Measurements from ENCODE around the gene USP15.

USP15 gene

GRCh38 chr12:62259631-62259992 is 592 bp upstream of the USP15 start:
- Histone ChIP-seq H3K4me3 (ENCODE audit: low read length) (peak overlapping the region; percentile 98), H3K27me3 (ENCODE audit: insufficient read depth, low read length) (no peaks in the 10 kb centered on the region), H3K27ac (ENCODE audit: low read length) (peak overlapping the region; percentile 53), H3K36me3 (ENCODE audit: insufficient read depth, low read depth, low read length) (no peaks in the 10 kb centered on the region), H3K9me3 (ENCODE audit: insufficient read depth, low read depth, low read length) (no peaks in the 10 kb centered on the region), H3K9ac (ENCODE audit: low read depth, low read length) (peak overlapping the region; percentile 81), H3K4me1 (ENCODE audit: insufficient read depth, low read length) (peaks cover 8% of the 10 kb centered on the region)

- Histone ChIP-seq H3K4me1 (ENCODE audit: insufficient read depth, low read length) (peaks cover 8% of the 10 kb centered on the region), H3K27ac (ENCODE audit: low read length) (no peak overlapping the region), H3K36me3 (ENCODE audit: insufficient read depth, low read depth, low read length) (no peaks in the 10 kb centered on the region)
Measured at GRCh38 chr12:62260733-62261683, 804 bp downstream of the USP15 start.

GRCh38 chr12:62261876-62262517 is 1.8 kb downstream of the USP15 start:
- H3K9ac ChIP-seq (ENCODE audit: low read depth, low read length) = no peak overlapping the region
- no peaks in the 10 kb centered on the region for H3K27me3 ChIP-seq (ENCODE audit: insufficient read depth, low read length)
- H3K4me3 ChIP-seq (ENCODE audit: low read length) = peak overlapping the region; percentile 98; the same call in 1 of the 2 replicates
- H3K4me1 ChIP-seq (ENCODE audit: insufficient read depth, low read length) = peaks cover 8% of the 10 kb centered on the region
- no peaks in the 10 kb centered on the region for H3K36me3 ChIP-seq (ENCODE audit: insufficient read depth, low read depth, low read length)
- H3K27ac ChIP-seq (ENCODE audit: low read length) = no peak overlapping the region
- H3K9me3 ChIP-seq (ENCODE audit: insufficient read depth, low read depth, low read length) = no peaks in the 10 kb centered on the region

More at GRCh38 chr12:62260733-62261683, 804 bp downstream of the USP15 start:
- Histone ChIP-seq H3K9ac (ENCODE audit: low read depth, low read length) (peak overlapping the region; percentile 81), H3K27me3 (ENCODE audit: insufficient read depth, low read length) (no peaks in the 10 kb centered on the region), H3K9me3 (ENCODE audit: insufficient read depth, low read depth, low read length) (no peaks in the 10 kb centered on the region), H3K4me3 (ENCODE audit: low read length) (peak overlapping the region; percentile 98)

DNA sequence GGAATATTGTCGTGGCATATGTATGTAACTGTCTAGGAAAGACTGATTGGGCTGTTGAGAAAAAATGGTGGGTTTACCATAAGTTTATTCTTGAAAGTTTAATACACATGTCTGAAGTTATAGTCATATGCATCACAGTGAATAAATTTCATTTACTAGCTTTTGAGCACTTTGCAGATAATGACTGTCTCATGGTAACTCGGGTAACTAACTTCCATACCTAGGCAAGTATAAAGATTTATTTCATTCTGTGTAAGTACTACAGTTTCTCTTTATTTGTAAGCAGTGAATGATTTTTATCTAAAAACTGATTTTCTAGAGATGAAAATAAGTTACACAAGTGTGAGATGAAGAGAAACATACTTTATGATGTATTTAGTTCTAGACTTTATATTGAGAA is 3.0 kb downstream of the USP15 start:
- H3K4me1 ChIP-seq (ENCODE audit: insufficient read depth, low read length) = peaks cover 8% of the 10 kb centered on the region
- no peak overlapping the region for H3K27ac ChIP-seq (ENCODE audit: low read length)
- no peaks in the 10 kb centered on the region for H3K27me3 ChIP-seq (ENCODE audit: insufficient read depth, low read length)
- no peaks in the 10 kb centered on the region for H3K36me3 ChIP-seq (ENCODE audit: insufficient read depth, low read depth, low read length)
- H3K9me3 ChIP-seq (ENCODE audit: insufficient read depth, low read depth, low read length) = no peaks in the 10 kb centered on the region
- H3K9ac ChIP-seq (ENCODE audit: low read depth, low read length) = no peak overlapping the region
- no peak overlapping the region for H3K4me3 ChIP-seq (ENCODE audit: low read length)

- Histone ChIP-seq H3K9me3 (ENCODE audit: insufficient read depth, low read depth, low read length) (no peaks in the 10 kb centered on the region), H3K36me3 (ENCODE audit: insufficient read depth, low read depth, low read length) (no peaks in the 10 kb centered on the region), H3K4me3 (ENCODE audit: low read length) (no peak overlapping the region), H3K27me3 (ENCODE audit: insufficient read depth, low read length) (no peaks in the 10 kb centered on the region), H3K4me1 (ENCODE audit: insufficient read depth, low read length) (peaks cover 6% of the 10 kb centered on the region), H3K27ac (ENCODE audit: low read length) (no peak overlapping the region), H3K9ac (ENCODE audit: low read depth, low read length) (no peak overlapping the region)
Measured at GRCh38 chr12:62263966-62264365, 3.8 kb downstream of the USP15 start.

- no peak overlapping the region for H3K4me3 ChIP-seq (ENCODE audit: low read length)
- no peak overlapping the region for H3K9ac ChIP-seq (ENCODE audit: low read depth, low read length)
- no peaks in the 10 kb centered on the region for H3K27me3 ChIP-seq (ENCODE audit: insufficient read depth, low read length)
- H3K9me3 ChIP-seq (ENCODE audit: insufficient read depth, low read depth, low read length) = no peaks in the 10 kb centered on the region
- no peak overlapping the region for H3K27ac ChIP-seq (ENCODE audit: low read length)
- peaks cover 4% of the 10 kb centered on the region; the same call in 1 of the 2 replicates for H3K4me1 ChIP-seq (ENCODE audit: insufficient read depth, low read length)
- no peaks in the 10 kb centered on the region for H3K36me3 ChIP-seq (ENCODE audit: insufficient read depth, low read depth, low read length)
Measured at GRCh38 chr12:62264706-62265105, 4.5 kb downstream of the USP15 start.

GRCh38 chr12:62265511-62265910 is 5.3 kb downstream of the USP15 start:
- Histone ChIP-seq H3K36me3 (ENCODE audit: insufficient read depth, low read depth, low read length) (no peaks in the 10 kb centered on the region), H3K9me3 (ENCODE audit: insufficient read depth, low read depth, low read length) (no peaks in the 10 kb centered on the region), H3K27ac (ENCODE audit: low read length) (no peak overlapping the region), H3K9ac (ENCODE audit: low read depth, low read length) (no peak overlapping the region), H3K4me3 (ENCODE audit: low read length) (no peak overlapping the region), H3K4me1 (ENCODE audit: insufficient read depth, low read length) (peaks cover 4% of the 10 kb centered on the region; the same call in 1 of the 2 replicates), H3K27me3 (ENCODE audit: insufficient read depth, low read length) (no peaks in the 10 kb centered on the region)

DNA sequence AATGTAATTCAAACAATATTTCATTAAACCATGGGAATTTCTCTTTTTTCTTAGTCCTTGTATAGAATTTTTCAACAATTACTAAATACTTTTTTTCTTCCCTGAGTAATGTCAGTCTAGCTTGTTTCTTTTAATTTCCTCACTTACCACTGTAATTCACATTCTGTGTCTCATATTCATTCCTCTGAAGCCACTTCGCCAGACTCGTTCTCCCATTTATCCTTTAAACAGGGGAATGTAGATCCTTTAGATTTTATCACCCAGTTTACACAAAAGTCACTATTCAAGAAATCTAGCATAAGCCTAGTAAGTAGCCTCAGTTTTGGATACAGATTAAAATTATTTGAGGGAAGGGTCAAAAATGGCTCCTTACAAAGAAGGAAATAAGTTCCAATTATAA is 6.8 kb downstream of the USP15 start:
- Histone ChIP-seq H3K27ac (ENCODE audit: low read length) (no peak overlapping the region), H3K9me3 (ENCODE audit: insufficient read depth, low read depth, low read length) (no peaks in the 10 kb centered on the region), H3K9ac (ENCODE audit: low read depth, low read length) (no peak overlapping the region), H3K36me3 (ENCODE audit: insufficient read depth, low read depth, low read length) (no peaks in the 10 kb centered on the region), H3K4me3 (ENCODE audit: low read length) (no peak overlapping the region), H3K27me3 (ENCODE audit: insufficient read depth, low read length) (no peaks in the 10 kb centered on the region), H3K4me1 (ENCODE audit: insufficient read depth, low read length) (no peaks in the 10 kb centered on the region)

- H3K27me3 ChIP-seq (ENCODE audit: insufficient read depth, low read length) = no peaks in the 10 kb centered on the region
- no peak overlapping the region for H3K27ac ChIP-seq (ENCODE audit: low read length)
- H3K36me3 ChIP-seq (ENCODE audit: insufficient read depth, low read depth, low read length) = no peaks in the 10 kb centered on the region
- H3K9ac ChIP-seq (ENCODE audit: low read depth, low read length) = no peak overlapping the region
- H3K9me3 ChIP-seq (ENCODE audit: insufficient read depth, low read depth, low read length) = no peaks in the 10 kb centered on the region
- no peak overlapping the region for H3K4me3 ChIP-seq (ENCODE audit: low read length)
- H3K4me1 ChIP-seq (ENCODE audit: insufficient read depth, low read length) = no peaks in the 10 kb centered on the region
Measured at GRCh38 chr12:62267480-62267879, 7.3 kb downstream of the USP15 start.

DNA sequence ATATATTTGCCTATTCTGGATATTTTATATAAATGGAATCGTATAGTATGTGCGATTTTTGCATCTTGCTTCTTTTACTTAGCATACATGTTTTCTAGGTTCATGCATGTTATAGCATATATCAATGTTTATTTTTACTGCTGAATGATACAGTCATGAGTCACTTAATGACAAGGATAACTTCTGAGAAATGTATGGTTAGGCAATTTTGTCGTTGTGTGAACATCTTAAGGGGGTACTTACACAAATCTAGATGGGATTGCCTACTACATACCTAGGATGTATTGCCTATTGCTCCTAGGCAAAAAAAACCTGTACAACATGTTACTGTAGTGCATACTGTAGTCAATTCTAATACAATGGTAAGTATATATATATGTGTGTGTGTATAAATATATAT is 8.8 kb downstream of the USP15 start:
- no peaks in the 10 kb centered on the region for H3K9me3 ChIP-seq (ENCODE audit: insufficient read depth, low read depth, low read length)
- no peak overlapping the region for H3K4me3 ChIP-seq (ENCODE audit: low read length)
- no peak overlapping the region for H3K27ac ChIP-seq (ENCODE audit: low read length)
- H3K27me3 ChIP-seq (ENCODE audit: insufficient read depth, low read length) = no peaks in the 10 kb centered on the region
- H3K9ac ChIP-seq (ENCODE audit: low read depth, low read length) = no peak overlapping the region
- H3K4me1 ChIP-seq (ENCODE audit: insufficient read depth, low read length) = no peaks in the 10 kb centered on the region
- H3K36me3 ChIP-seq (ENCODE audit: insufficient read depth, low read depth, low read length) = no peaks in the 10 kb centered on the region

DNA sequence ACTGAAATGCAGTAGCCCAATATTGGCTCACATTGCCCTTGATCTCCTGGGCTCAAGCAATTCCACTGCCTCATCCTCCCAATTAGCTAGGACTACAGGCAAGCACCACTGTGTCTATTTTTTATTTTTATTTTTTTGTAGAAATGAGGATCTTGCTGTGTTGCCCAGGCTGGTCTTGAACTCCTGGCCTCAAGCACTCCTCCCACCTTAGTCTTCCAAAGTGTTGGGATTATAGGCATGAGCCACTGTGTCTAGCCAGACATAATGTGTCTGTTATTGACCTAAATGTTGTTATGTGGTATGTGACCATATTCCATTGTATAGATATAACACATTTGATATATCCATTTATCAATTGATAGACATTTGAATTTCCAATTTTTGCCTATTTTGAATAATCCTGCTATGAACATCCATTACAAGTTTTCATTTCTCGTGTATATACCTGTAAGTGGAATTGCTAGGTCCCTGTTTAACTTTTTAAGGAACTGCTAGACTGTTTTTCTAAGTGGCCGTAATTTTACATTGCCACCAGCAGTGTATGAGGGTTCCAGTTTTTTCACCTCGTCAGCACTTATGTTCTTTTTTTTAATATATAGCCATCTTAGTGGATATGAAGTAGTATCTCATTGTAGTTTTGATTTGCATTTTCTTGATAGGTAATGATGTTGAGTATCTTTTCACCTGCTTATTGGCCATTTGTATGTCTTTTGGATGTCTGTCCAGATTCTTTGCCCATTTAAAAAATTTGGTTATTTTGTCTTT is 9.4 kb downstream of the USP15 start:
- H3K9ac ChIP-seq (ENCODE audit: low read depth, low read length) = no peak overlapping the region
- no peaks in the 10 kb centered on the region for H3K9me3 ChIP-seq (ENCODE audit: insufficient read depth, low read depth, low read length)
- H3K4me3 ChIP-seq (ENCODE audit: low read length) = no peak overlapping the region
- H3K4me1 ChIP-seq (ENCODE audit: insufficient read depth, low read length) = no peaks in the 10 kb centered on the region
- H3K27ac ChIP-seq (ENCODE audit: low read length) = no peak overlapping the region
- H3K27me3 ChIP-seq (ENCODE audit: insufficient read depth, low read length) = no peaks in the 10 kb centered on the region
- no peaks in the 10 kb centered on the region for H3K36me3 ChIP-seq (ENCODE audit: insufficient read depth, low read depth, low read length)

All from iPS-20b (cell line).